SU-DHL-6 (cell line): ENCODE data around the gene EXOC3.

ENCODE experiments used
- H2AFZ ChIP-seq: fragments of 200-600 bp; sonication (generic); 2 replicates; pipeline ENCODE4 v1.6.1; 2014; ENCODE audit warnings: low read depth, mild to moderate bottlenecking, moderate library complexity, mixed read lengths, antibody characterized with exemption, low read length; ENCODE audit not compliant: severe bottlenecking
- H3F3A ChIP-seq: fragments of 200-600 bp; shearing (Covaris generic); 2 replicates; pipeline ENCODE4 v1.6.0; 2016; ENCODE audit warnings: antibody characterized with exemption, mild to moderate bottlenecking; ENCODE audit not compliant: insufficient read depth
- H3K27ac ChIP-seq: fragments of 200-600 bp; sonication (generic); 2 replicates; pipeline ENCODE4 v1.5.1; 2016; ENCODE audit warnings: low read depth, mild to moderate bottlenecking, low read length, moderate library complexity, mixed read lengths
- H3K27me3 ChIP-seq: fragments of 200-600 bp; sonication (generic), shearing (Covaris generic); 2 replicates; pipeline ENCODE4 v1.6.0; 2014; ENCODE audit warnings: mild to moderate bottlenecking, low read length
- H3K36me3 ChIP-seq: fragments of 200-600 bp; sonication (generic); 2 replicates; pipeline ENCODE4 v1.6.1; 2014; ENCODE audit warnings: mild to moderate bottlenecking, low read length, mixed read lengths
- H3K4me2 ChIP-seq: fragments of 300-600, 200-600 bp; shearing (Covaris generic), sonication (generic); 2 replicates; pipeline ENCODE4 v1.6.0; 2014; ENCODE audit warnings: low read length, low read depth, mild to moderate bottlenecking; ENCODE audit not compliant: poor library complexity, severe bottlenecking
- H3K4me3 ChIP-seq: fragments of 200-600 bp; sonication (generic); 2 replicates; pipeline ENCODE4 v1.5.1; 2014; ENCODE audit warnings: antibody characterized with exemption, low read length, mild to moderate bottlenecking, mixed read lengths; ENCODE audit not compliant: insufficient read depth, poor library complexity, severe bottlenecking
- H3K79me2 ChIP-seq: fragments of 200-600 bp; sonication (generic); 2 replicates; pipeline ENCODE4 v1.6.1; 2014; ENCODE audit warnings: mild to moderate bottlenecking, low read length, moderate library complexity; ENCODE audit not compliant: insufficient read depth
- H3K9ac ChIP-seq: fragments of 200-600 bp; sonication (generic); 2 replicates; pipeline ENCODE4 v1.7.0; 2014; ENCODE audit warnings: mild to moderate bottlenecking, low read length
- H3K9me2 ChIP-seq: fragments of 200-600 bp; sonication (generic); replicated peaks from 2 replicates; pipeline ENCODE4 v1.6.1; 2014; ENCODE audit warnings: low read length; ENCODE audit not compliant: insufficient read depth
- H3K9me3 ChIP-seq: fragments of 200-600 bp; sonication (generic); 2 replicates; pipeline ENCODE4 v1.6.1; 2014; ENCODE audit warnings: low read length, mixed read lengths; ENCODE audit not compliant: insufficient read depth
- H4K20me1 ChIP-seq: fragments of 200-600 bp; sonication (generic); 2 replicates; pipeline ENCODE4 v1.6.1; 2014; ENCODE audit warnings: low read depth, mild to moderate bottlenecking, antibody characterized with exemption, low read length, moderate library complexity, mixed read lengths
- EZH2phosphoT487 ChIP-seq: fragments of 200-600 bp; sonication (generic), shearing (Covaris generic); conservative IDR thresholded peaks from 2 replicates; pipeline ENCODE4 v1.6.1; 2018; ENCODE audit warnings: mild to moderate bottlenecking, antibody characterized with exemption, low read length, moderate library complexity, mixed read lengths
- TF ChIP-seq, protein P1 (sequence below): fragments of 200-600 bp; sonication (generic); IDR thresholded peaks from one replicate; pipeline ENCODE4 v1.5.1; 2017; ENCODE audit warnings: antibody characterized with exemption, mild to moderate bottlenecking, low read length, moderate library complexity; ENCODE audit not compliant: insufficient read depth, poor library complexity, severe bottlenecking

Gene EXOC3

DNA sequence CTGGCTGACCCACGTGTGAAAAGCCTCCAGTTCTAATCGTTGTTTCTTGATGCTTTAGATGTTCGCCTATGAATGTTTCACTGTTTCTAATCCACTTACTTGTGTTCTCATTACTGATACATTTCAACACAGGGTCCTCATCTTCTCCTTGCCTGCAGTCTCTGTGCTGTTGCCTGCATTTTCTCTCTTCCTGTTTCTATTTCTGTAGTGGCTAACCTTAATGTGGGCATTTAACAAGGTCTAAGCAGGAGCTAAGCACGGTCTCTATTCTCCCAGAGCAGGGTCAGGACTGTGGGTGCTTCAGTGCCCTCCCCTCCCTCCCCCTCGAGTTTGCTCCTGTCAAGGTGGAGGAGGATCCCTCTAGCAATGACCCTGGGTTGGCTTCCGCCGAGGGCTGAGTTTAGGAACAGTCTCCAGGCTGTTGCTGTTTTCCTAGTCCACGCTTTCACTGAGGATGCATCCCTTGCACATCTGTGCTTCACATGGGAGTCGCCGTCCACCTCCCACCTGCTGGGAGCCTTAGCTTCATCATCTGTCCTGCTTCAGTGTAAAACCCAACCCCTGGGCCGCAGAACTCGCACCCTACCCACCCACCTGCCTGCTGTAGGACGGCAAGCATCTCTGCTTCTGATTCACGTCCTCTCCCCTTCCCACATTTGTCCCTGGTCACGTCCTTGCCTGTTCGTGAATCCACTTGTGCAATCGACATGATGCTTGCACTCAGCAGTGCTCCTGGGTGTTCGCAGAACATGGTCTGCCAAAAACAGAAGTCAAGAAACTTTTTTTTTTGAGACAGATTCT lies 2.4 kb upstream of the EXOC3 start:
- H4K20me1 ChIP-seq: no peaks in the 10 kb centered on the region
- H2AFZ ChIP-seq: no peak overlapping the region
- H3K36me3 ChIP-seq: no peaks in the 10 kb centered on the region
- no peaks in the 10 kb centered on the region for H3K9me3 ChIP-seq
- H3K9me2 ChIP-seq: no peaks in the 10 kb centered on the region
- H3K79me2 ChIP-seq: peaks cover 12% of the 10 kb centered on the region
- no peak overlapping the region for H3K9ac ChIP-seq
- no peak overlapping the region for H3K4me2 ChIP-seq
- no peak overlapping the region for H3K27ac ChIP-seq
- H3F3A ChIP-seq: no peaks in the 10 kb centered on the region
- H3K4me3 ChIP-seq: no peak overlapping the region
- no peaks in the 10 kb centered on the region for H3K27me3 ChIP-seq
- TF ChIP-seq, protein P1, sequence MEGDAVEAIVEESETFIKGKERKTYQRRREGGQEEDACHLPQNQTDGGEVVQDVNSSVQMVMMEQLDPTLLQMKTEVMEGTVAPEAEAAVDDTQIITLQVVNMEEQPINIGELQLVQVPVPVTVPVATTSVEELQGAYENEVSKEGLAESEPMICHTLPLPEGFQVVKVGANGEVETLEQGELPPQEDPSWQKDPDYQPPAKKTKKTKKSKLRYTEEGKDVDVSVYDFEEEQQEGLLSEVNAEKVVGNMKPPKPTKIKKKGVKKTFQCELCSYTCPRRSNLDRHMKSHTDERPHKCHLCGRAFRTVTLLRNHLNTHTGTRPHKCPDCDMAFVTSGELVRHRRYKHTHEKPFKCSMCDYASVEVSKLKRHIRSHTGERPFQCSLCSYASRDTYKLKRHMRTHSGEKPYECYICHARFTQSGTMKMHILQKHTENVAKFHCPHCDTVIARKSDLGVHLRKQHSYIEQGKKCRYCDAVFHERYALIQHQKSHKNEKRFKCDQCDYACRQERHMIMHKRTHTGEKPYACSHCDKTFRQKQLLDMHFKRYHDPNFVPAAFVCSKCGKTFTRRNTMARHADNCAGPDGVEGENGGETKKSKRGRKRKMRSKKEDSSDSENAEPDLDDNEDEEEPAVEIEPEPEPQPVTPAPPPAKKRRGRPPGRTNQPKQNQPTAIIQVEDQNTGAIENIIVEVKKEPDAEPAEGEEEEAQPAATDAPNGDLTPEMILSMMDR: no peak
- no peak for TF ChIP-seq EZH2phosphoT487

DNA sequence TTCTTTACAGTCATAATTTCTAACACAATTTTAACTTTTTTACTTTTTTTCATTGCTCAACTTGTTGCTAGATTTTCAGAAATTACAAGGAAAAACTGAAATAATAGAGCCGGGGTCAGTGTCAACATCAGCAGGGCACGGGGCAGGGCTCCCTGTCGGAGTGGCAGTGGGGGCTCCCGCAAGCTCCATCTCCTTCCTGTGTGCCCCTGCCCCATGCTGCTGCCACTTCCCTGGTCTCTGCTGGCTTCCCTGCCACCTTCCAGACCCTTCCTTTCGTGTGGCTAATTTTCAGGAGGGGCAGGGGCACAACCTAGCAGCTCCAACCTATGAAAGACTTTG lies 1.0 kb upstream of the EXOC3 start:
- peak overlapping the region; percentile 68 for H3K4me2 ChIP-seq
- H3K27me3 ChIP-seq: no peaks in the 10 kb centered on the region
- TF ChIP-seq, protein P1: no peak
- no peak for TF ChIP-seq EZH2phosphoT487
- H3K9ac ChIP-seq: peak overlapping the region; percentile 95
- no peaks in the 10 kb centered on the region for H3K9me3 ChIP-seq
- H2AFZ ChIP-seq: no peak overlapping the region
- peak overlapping the region; percentile 92 for H3K4me3 ChIP-seq
- H3F3A ChIP-seq: no peaks in the 10 kb centered on the region
- H3K9me2 ChIP-seq: no peaks in the 10 kb centered on the region
- H3K36me3 ChIP-seq: no peaks in the 10 kb centered on the region
- no peak overlapping the region for H3K27ac ChIP-seq
- no peaks in the 10 kb centered on the region for H4K20me1 ChIP-seq
- peaks cover 12% of the 10 kb centered on the region for H3K79me2 ChIP-seq

DNA sequence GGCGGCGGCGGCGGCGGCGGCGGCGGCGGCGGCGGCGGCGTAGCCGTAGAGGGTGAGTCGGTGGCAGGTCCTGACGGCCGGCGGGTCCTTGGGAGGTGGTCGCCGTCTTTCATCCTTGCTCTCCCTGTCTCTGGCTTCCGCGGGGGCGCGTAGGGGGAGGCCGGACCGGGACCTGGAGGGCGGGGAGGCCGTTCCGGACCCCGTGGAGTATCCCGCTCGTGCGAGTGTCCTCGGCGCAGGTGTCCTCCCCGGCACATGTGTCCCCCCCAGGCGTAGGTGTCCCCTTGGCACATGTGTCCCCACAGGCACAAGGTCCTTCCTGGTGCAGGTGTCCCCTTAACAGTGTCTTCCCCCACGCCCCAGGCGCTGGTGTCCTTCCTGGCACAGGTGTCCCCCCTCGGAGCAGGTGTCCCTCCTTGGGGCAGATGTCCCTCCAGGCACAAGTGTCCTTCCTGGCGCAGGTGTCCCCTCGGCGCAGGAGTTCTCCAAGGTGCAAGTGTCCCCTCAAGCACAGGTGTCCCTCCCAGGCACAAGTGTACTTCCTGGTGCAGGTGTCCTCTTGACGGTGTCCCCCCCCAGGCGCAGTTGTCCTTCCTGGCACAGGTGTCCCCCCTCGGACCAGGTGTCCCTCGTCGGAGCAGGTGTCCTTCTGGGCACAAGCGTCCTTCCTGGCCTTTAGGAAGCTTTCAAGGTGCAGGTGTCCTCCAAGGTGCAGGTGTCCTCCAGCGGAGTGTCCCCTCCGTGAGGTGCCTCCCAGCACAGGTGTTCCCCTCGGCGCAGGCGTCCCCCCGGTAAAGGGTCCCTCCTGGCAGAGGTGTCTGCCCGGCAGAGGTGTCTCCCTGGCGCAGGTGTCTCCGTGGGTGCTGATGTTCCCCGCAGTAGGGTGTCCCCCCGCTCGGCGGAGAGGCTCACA lies 519 bp downstream of the EXOC3 start:
- H3K27me3 ChIP-seq: no peaks in the 10 kb centered on the region
- peak overlapping the region; percentile 59 for H3K4me2 ChIP-seq
- H3K9me2 ChIP-seq: no peaks in the 10 kb centered on the region
- peak overlapping the region; percentile 92 for H3K4me3 ChIP-seq
- no peaks in the 10 kb centered on the region for H3K9me3 ChIP-seq
- peaks cover 12% of the 10 kb centered on the region for H3K79me2 ChIP-seq
- H3K9ac ChIP-seq: peak overlapping the region; percentile 95
- no peak overlapping the region for H2AFZ ChIP-seq
- H3K36me3 ChIP-seq: no peaks in the 10 kb centered on the region
- H3K27ac ChIP-seq: peak overlapping the region; percentile 36
- H3F3A ChIP-seq: no peaks in the 10 kb centered on the region
- H4K20me1 ChIP-seq: no peaks in the 10 kb centered on the region
- TF ChIP-seq, protein P1: no peak
- TF ChIP-seq EZH2phosphoT487: no peak
